NCI-H2227 (cell line): ENCODE measurements around the gene GABPB2.

Experiments
- DNase-seq: peaks from one replicate; lab custom pipeline; 2025; ENCODE audit not compliant: unreplicated experiment; lab: John Stamatoyannopoulos, UW

Gene GABPB2

GRCh38 chr1:151070474-151071276, at the start of gene GABPB2:
Gene GABPB2 (plus strand): TSS chr1:151070761. CDS start chr1:151088190, 17,429 bp downstream.
- peak; percentile 86 for DNase-seq

GRCh38 chr1:151024540-151025146, 45.9 kb upstream of the GABPB2 start:
- DNase-seq = peak; percentile 82

GRCh38 chr1:151026460-151026859, 44.1 kb upstream of the GABPB2 start:
- DNase-seq = no peak

- DNase-seq = no peak
These were observed 38.4 kb upstream of the GABPB2 start for GRCh38 chr1:151032164-151032563.

- no peak for DNase-seq
These were observed 35.4 kb upstream of the GABPB2 start for GRCh38 chr1:151035167-151035566.

GRCh38 chr1:151036356-151036755, 34.2 kb upstream of the GABPB2 start, which contains the start of gene BNIPL:
Gene BNIPL (plus strand): TSS chr1:151036586. CDS start chr1:151036726, 140 bp downstream.
- no peak for DNase-seq

GRCh38 chr1:151037032-151037431, 33.5 kb upstream of the GABPB2 start:
- no peak for DNase-seq

GRCh38 chr1:151039521-151039920, 31.0 kb upstream of the GABPB2 start:
- no peak for DNase-seq

DNA sequence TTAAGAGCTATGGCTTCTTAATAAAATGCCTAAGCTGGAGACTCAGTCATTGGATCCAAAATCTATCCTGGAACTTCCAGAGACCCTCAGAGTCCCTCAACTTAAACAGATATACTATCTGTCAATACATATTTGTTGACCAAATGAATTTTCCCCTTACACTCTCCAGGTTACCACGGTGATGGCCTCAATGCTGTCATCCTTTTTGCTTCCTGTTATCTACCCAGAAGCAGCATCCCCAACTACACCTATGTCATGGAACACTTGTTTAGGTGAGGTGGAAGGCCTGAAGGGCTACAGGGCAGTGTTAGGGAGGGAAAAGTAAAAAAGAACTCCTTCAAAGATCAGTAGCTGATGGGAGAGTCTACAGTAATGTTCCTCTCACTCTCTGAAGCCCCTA, 27.4 kb upstream of the GABPB2 start:
- DNase-seq = no peak

DNA sequence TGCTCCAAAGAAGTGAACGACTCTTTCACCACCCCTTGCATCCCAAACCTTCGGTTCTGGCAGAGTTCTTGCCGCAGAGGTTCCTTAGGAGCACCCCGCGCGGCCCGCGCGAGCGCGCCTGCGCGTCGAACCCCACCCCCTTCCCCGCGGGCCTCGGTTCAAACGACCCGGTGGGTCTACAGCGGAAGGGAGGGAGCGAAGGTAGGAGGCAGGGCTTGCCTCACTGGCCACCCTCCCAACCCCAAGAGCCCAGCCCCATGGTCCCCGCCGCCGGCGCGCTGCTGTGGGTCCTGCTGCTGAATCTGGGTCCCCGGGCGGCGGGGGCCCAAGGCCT, 23.0 kb upstream of the GABPB2 start, which contains the start of gene C1orf56:
Gene C1orf56, plus strand, starts transcription at position 161 of the 334 bp plus-strand sequence. Its CDS starts 97 bp downstream, at position 258.
- peak; percentile 89 for DNase-seq

- DNase-seq = peak; percentile 76
These were observed 22.5 kb upstream of the GABPB2 start for GRCh38 chr1:151047925-151048644.

DNA sequence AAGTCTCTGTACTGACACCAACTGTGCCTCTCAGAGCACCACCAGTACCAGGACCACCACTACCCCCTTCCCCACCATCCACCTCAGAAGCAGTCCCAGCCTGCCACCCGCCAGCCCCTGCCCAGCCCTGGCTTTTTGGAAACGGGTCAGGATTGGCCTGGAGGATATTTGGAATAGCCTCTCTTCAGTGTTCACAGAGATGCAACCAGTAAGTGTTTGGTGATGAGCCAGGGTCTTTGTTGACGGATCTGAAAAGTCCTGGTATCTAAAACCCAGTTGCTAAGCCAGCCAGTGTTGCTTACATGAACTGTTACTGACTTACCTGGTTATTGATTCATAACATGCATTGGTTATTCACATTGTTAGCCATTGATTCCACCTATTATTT, 21.9 kb upstream of the GABPB2 start:
- DNase-seq = no peak

DNA sequence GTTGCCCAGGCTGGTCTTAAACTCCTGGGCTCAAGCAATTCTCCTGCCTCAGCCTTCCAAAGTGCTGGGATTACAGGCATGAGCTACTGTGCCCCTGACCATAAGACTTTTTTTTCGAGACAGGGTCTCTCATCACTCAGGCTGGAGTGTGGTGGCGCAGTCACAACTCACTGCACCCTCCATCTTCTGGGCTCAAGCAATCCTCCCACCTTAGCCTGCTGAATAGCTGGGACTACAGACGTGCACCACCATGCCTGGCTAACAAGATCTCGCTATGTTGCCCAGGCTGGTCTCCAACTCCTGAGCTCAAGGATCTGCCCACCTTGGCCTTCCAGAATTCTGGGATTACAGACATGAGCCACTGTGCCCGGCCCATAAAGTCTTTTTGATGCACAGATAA, 21.1 kb upstream of the GABPB2 start:
- DNase-seq = no peak

DNA sequence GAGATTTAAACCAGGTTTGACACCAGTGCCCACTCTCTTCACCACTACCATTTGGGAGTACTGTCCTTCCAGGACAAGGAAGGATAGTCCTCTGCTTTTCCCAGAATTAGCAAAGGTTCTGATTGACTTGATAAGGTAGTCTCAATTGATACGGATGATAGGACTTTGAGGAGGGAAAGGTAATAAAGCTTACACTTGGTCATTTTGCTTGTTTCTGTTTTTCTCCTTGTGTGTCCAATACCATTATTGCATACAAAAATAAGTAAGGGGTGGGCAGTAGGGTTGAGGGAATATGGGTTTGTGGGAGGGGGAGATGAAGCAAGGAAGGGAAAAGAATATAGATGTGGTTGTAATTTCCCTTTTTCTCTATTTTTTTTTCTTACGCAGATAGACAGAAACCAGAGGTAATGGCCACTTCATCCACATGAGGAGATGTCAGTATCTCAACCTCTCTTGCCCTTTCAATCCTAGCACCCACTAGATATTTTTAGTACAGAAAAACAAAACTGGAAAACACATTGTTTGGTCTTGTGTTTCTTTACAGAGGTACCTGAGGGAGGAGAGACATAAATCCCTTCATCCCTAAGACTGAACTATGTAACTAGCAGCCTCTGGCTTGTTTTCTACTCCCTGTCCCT, 20.4 kb upstream of the GABPB2 start:
- no peak for DNase-seq

DNA sequence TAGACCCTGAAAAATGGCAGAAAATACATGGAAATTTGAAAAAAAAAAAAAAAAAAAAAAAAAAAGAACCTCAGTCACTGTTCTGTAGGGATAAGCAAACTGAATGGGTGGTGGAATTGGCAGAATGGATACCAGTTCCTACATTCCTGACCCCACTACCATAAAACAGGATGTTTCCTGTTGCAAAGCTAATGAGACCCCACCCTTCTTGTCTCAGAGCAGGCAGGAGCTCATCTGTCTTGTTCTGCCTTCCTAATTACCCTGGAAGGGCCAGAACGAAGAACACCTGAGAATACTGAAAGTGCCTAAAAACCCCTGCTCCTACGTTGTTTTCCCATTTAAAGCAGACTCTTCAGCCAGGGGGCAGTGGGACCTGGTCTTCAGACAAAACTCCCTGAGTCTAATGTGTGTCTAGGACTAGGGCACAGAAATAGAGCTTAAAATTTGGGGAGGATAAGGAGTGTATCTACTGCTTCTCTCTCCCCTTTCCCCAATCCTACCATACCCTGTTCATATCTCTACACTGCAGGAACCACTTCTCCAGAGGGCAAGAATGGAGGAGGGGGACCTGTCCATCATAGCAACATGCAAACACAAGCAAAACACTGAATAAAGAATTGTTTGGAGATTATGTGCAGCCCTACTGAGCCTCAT, 19.1 kb upstream of the GABPB2 start:
- no peak for DNase-seq

GRCh38 chr1:151054971-151055547, 15.5 kb upstream of the GABPB2 start:
- DNase-seq = no peak

GRCh38 chr1:151055581-151055980, 15.0 kb upstream of the GABPB2 start:
- DNase-seq = no peak

DNA sequence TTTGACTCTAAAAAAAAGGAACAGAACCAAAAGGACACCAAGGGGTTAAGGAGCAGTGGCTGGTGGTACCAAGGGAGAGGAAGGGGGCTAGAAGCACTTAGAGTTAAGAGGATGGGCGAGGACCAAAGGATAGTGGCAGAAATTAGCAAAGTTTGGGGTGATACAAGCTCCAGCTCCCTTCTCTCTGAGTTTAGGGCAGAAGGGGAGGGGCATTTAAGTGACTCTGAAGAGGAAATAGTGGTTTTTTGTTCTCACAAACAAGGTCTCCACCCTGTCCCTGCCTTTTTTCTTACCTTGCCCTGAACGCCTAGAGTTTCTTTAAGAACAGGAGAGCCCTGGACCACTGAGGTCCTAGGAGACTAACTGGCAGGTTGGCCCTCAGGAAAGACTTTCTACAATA, 14.4 kb upstream of the GABPB2 start:
- no peak for DNase-seq

GRCh38 chr1:151058692-151059091, 11.9 kb upstream of the GABPB2 start:
- DNase-seq = peak; percentile 34
